K562 (cell line): ENCODE results near the gene TBX1. TPM values are rescaled to one million over a fixed set of nuclear protein-coding genes. Genes with fewer than 3 reads are reported as not detected.
A peak's percentile ranks its signal among the peaks of the same experiment; 100 is the strongest.

Experiments used
- CTCF ChIP-seq, 3 experiments: IDR thresholded peaks in 2 of 3; conservative IDR thresholded peaks in 1 of 3; 2 replicates each; pipeline ENCODE4 v1.5.1; 2011 to 2012; ENCODE audit warnings: low read length in 3 of 3, mild to moderate bottlenecking in 3 of 3, control low read depth in 2 of 3, improper control_type of control experiment in 1 of 3, inconsistent platforms in 1 of 3, low read depth in 1 of 3, mixed read lengths in 1 of 3, moderate library complexity in 1 of 3; ENCODE audit not compliant: insufficient read depth in 2 of 3
- EGR1 ChIP-seq: fragments of 450-650 bp; conservative IDR thresholded peaks from 2 replicates; pipeline ENCODE4 v1.6.1; 2017; ENCODE audit warnings: mild to moderate bottlenecking
- GABPB2 ChIP-seq: fragments of 250-450 bp; sonication (Bioruptor Pico); conservative IDR thresholded peaks from 2 replicates; pipeline ENCODE4 v1.5.1; 2021; ENCODE audit warnings: mild to moderate bottlenecking
- HDAC6 ChIP-seq: IDR thresholded peaks from 2 replicates; pipeline ENCODE4 v1.6.1; 2012; ENCODE audit warnings: low read depth, mild to moderate bottlenecking, control low read depth, inconsistent platforms, low read length, moderate library complexity
- HNRNPL ChIP-seq: fragments of 200-400 bp; formaldehyde crosslinking; IDR thresholded peaks from 2 replicates; pipeline ENCODE4 v1.6.1; 2017; ENCODE audit warnings: low read depth, mild to moderate bottlenecking, low read length
- ID3 ChIP-seq, 2 experiments: fragments of 250-450 bp in 1 of 2; fragments of 450-650 bp in 1 of 2; sonication (Bioruptor Pico) in 1 of 2; IDR thresholded peaks; 2 replicates each; pipeline versions ENCODE4 v1.6.1 to v1.8.0; 2016 to 2021; ENCODE audit warnings: mild to moderate bottlenecking in 2 of 2, moderate library complexity in 2 of 2, missing compliant biosample characterization in 1 of 2, missing genetic modification characterization in 1 of 2
- MLX ChIP-seq, 2 experiments: fragments of 450-650 bp in 1 of 2; sonication (generic) in 1 of 2; formaldehyde crosslinking; conservative IDR thresholded peaks; 2 replicates each; pipeline versions ENCODE4 v1.4.0 to v1.8.1; 2020 to 2022; ENCODE audit warnings: mild to moderate bottlenecking in 1 of 2, missing genetic modification reagents in 1 of 2
- NRF1 ChIP-seq, 2 experiments: fragments of 450-650 bp; IDR thresholded peaks in 1 of 2; conservative IDR thresholded peaks in 1 of 2; 2 replicates each; pipeline ENCODE4 v1.6.1; 2014; ENCODE audit warnings: mild to moderate bottlenecking in 2 of 2
- RBFOX2 ChIP-seq: fragments of 200-400 bp; formaldehyde crosslinking; IDR thresholded peaks from 2 replicates; pipeline ENCODE4 v1.6.1; 2017; ENCODE audit warnings: low read depth, mild to moderate bottlenecking, low read length, moderate library complexity
- SMARCA5 ChIP-seq: fragments of 450-650 bp; IDR thresholded peaks from 2 replicates; pipeline ENCODE4 v1.6.1; 2016
- SMC3 ChIP-seq: conservative IDR thresholded peaks from 2 replicates; pipeline ENCODE4 v1.6.1; 2011; ENCODE audit warnings: low read depth, low read length, improper control_type of control experiment; ENCODE audit not compliant: insufficient read depth
- THRB ChIP-seq: fragments of 450-650 bp; formaldehyde crosslinking; conservative IDR thresholded peaks from 2 replicates; pipeline ENCODE4 v1.4.0; 2022; ENCODE audit warnings: mild to moderate bottlenecking, missing genetic modification characterization
- TOE1 ChIP-seq, 2 experiments: fragments of 450-650 bp in 1 of 2; sonication (generic) in 1 of 2; formaldehyde crosslinking in 1 of 2; IDR thresholded peaks; 2 replicates each; pipeline versions ENCODE4 v1.7.1 to v1.8.0; 2016 to 2022; ENCODE audit warnings: borderline replicate concordance in 2 of 2, mild to moderate bottlenecking in 2 of 2, antibody characterized with exemption in 1 of 2, inconsistent platforms in 1 of 2, low read depth in 1 of 2, missing genetic modification reagents in 1 of 2, moderate library complexity in 1 of 2
- ZNF699 ChIP-seq: fragments of 250-450 bp; sonication (Bioruptor Pico); IDR thresholded peaks from 2 replicates; pipeline ENCODE4 v1.8.0; 2021; ENCODE audit warnings: mild to moderate bottlenecking, moderate library complexity; ENCODE audit not compliant: insufficient replicate concordance
- polyA plus RNA-seq, 8 experiments: library from polyadenylated mRNA; depleted of rRNA in 4 of 8; stranded (reverse) in 5 of 8; unstranded in 3 of 8; fragments of >200 nt; fragmentation: Nextera tagmentation in 2 of 8; fragmentation: Illumina TruSeq in 1 of 8; extraction: Ambion mirVana in 2 of 8; extraction: Trizol in 1 of 8; gene quantifications; 2 replicates each; pipeline versions ENCODE4 v1.2.1 to v1.2.3, GENCODE V29; 2011 to 2014; ENCODE audit warnings: inconsistent platforms in 1 of 8, missing spikeins in 1 of 8
- total RNA-seq, 7 experiments: library from RNA; depleted of rRNA in 6 of 7; stranded (reverse); fragments of >200 nt in 6 of 7; fragmentation: Illumina TruSeq in 2 of 7; extraction: Trizol in 2 of 7; gene quantifications; 2 replicates each; pipeline versions ENCODE4 v1.2.1 to v1.2.3, GENCODE V29; 2011 to 2021; ENCODE audit warnings: low replicate concordance in 1 of 7

TBX1 gene
- total and polyA plus RNA-seq, 9 of the 15 experiments (the other 6 are each of a cell fraction or from before 2014, with no cell fraction given), result 0.07 to 35.0 (median 3.9) TPM

GRCh38 chr22:19727310-19728150 is 33.0 kb upstream of the TBX1 start (continued):
- 0 out of 2 replicates have a peak, but pooled peaks have one; percentile 44 for TF ChIP-seq HDAC6
- 0 out of 4 replicates have a peak, but pooled peaks of 1 of the 2 experiments have one; percentile 5 for TF ChIP-seq MLX (CRISPR knock-in tag; conservative IDR thresholded peaks at IDR 0.05)
- peak; percentile 85; the same call in 1 of the 2 replicates for TF ChIP-seq GABPB2 (CRISPR knock-in tag)
- peak; percentile 97 for TF ChIP-seq EGR1
- 0 out of 2 replicates have a peak, but pooled peaks have one; percentile 58 for TF ChIP-seq HNRNPL
- TF ChIP-seq THRB (CRISPR knock-in tag), result 0 out of 2 replicates have a peak, but pooled peaks have one; percentile 47
- TF ChIP-seq RBFOX2, result peak; percentile 30; the same call in 1 of the 2 replicates
- no peak for TF ChIP-seq TOE1 (IDR thresholded peaks at IDR 0.05; ENCODE audit: borderline replicate concordance)
- TF ChIP-seq TOE1 (CRISPR knock-in tag; IDR thresholded peaks at IDR 0.05; ENCODE audit: borderline replicate concordance, low read depth), result no peak
- TF ChIP-seq ZNF699, result no peak
- TF ChIP-seq SMARCA5, result peak; percentile 25; the same call in 1 of the 2 replicates
- 0 out of 2 replicates have a peak, but pooled peaks have one; percentile 30 for TF ChIP-seq SMC3
- TF ChIP-seq NRF1 (conservative IDR thresholded peaks at IDR 0.05 in 1 of 2, IDR thresholded peaks at IDR 0.05 in 1 of 2), result peak; percentile 40 to 55; a peak in 2 of 4 replicates
- peak; percentile 24 to 88 (median 50); a peak in 4 of 6 replicates for TF ChIP-seq CTCF (IDR thresholded peaks at IDR 0.05 in 2 of 3, conservative IDR thresholded peaks at IDR 0.05 in 1 of 3; ENCODE audit: insufficient read depth in 2 of 3, low read depth in 1 of 3, low read length in 3 of 3)
- TF ChIP-seq ID3 (CRISPR knock-in tag; IDR thresholded peaks at IDR 0.05), result no peak
- TF ChIP-seq ID3 (tag; IDR thresholded peaks at IDR 0.05), result peak; percentile 71; the same call in 1 of the 2 replicates
- TF ChIP-seq, all 486 proteins: peak for 19
